Dendritic cell treated with granulocyte-macrophage colony-stimulating factor and Interleukin-4, amounts not matched to agents 40 ng/mL and 50 ng/mL, for 4 days (primary cell): ENCODE results near the gene GAGE12J.
"Not testable (repeated sequence)": the region's sequence is repeated elsewhere in the genome, so short reads cannot be mapped to it uniquely, and the experiment has no call there.

Experiments
- H3K27ac Mint-ChIP-seq: one replicate; pipeline ENCODE4 v1.8.0; 2022; ENCODE audit warnings: mild to moderate bottlenecking, mixed read lengths
- H3K27me3 Mint-ChIP-seq: one replicate; pipeline ENCODE4 v1.8.0; 2022; ENCODE audit warnings: mild to moderate bottlenecking, mixed read lengths
- H3K36me3 Mint-ChIP-seq: one replicate; pipeline ENCODE4 v1.8.0; 2022; ENCODE audit warnings: low read depth, mixed read lengths
- H3K4me1 Mint-ChIP-seq: one replicate; pipeline ENCODE4 v1.8.0; 2022; ENCODE audit warnings: low read depth, mixed read lengths
- H3K4me3 Mint-ChIP-seq: one replicate; pipeline ENCODE4 v1.8.0; 2022; ENCODE audit warnings: mild to moderate bottlenecking, moderate library complexity, mixed read lengths
- H3K9me3 Mint-ChIP-seq: one replicate; pipeline ENCODE4 v1.8.0; 2022; ENCODE audit warnings: mixed read lengths
- intact Hi-C: fragments of 100-400 bp; cut with micrococcal nuclease; formaldehyde crosslinking; loops from one replicate; pipeline ENCODE4 v1.15.0; 2022

GAGE12J gene

GRCh38 chrX:49321737-49322136 lies at the start of gene GAGE12J:
TSS of gene GAGE12J (plus strand) at chrX:49322037. CDS start at chrX:49323194, 1,157 bp downstream.
- H3K27ac Mint-ChIP-seq, H3K36me3 Mint-ChIP-seq, H3K9me3 Mint-ChIP-seq, intact Hi-C loops, H3K27me3 Mint-ChIP-seq, H3K4me1 Mint-ChIP-seq, H3K4me3 Mint-ChIP-seq: not testable (repeated sequence)

- Mint-ChIP-seq H3K27me3 (no peaks in the 10 kb centered on the region), H3K27ac (no peak overlapping the region), H3K4me3 (no peak overlapping the region), H3K36me3 (peaks cover 44% of the 10 kb centered on the region), H3K4me1 (peaks cover 60% of the 10 kb centered on the region), H3K9me3 (no peaks in the 10 kb centered on the region)
- intact Hi-C loops = no loop called here
Measured at GRCh38 chrX:49272421-49272820, 49.4 kb upstream of the GAGE12J start.

- Mint-ChIP-seq H3K36me3 (peaks cover 44% of the 10 kb centered on the region), H3K27me3 (no peaks in the 10 kb centered on the region), H3K4me1 (peaks cover 61% of the 10 kb centered on the region), H3K9me3 (no peaks in the 10 kb centered on the region), H3K4me3 (no peak overlapping the region), H3K27ac (no peak overlapping the region)
- intact Hi-C loops = no loop called here
Measured at GRCh38 chrX:49273181-49273727, 48.6 kb upstream of the GAGE12J start.

GRCh38 chrX:49276207-49276606 lies 45.6 kb upstream of the GAGE12J start:
- H3K4me3 Mint-ChIP-seq = no peak overlapping the region
- H3K9me3 Mint-ChIP-seq = no peaks in the 10 kb centered on the region
- peaks cover 46% of the 10 kb centered on the region for H3K4me1 Mint-ChIP-seq
- no peak overlapping the region for H3K27ac Mint-ChIP-seq
- peaks cover 32% of the 10 kb centered on the region for H3K36me3 Mint-ChIP-seq
- no peaks in the 10 kb centered on the region for H3K27me3 Mint-ChIP-seq
- intact Hi-C loops = no loop called here

- no peak overlapping the region for H3K4me3 Mint-ChIP-seq
- H3K27ac Mint-ChIP-seq = no peak overlapping the region
- intact Hi-C loops = no loop called here
- peaks cover 32% of the 10 kb centered on the region for H3K36me3 Mint-ChIP-seq
- no peaks in the 10 kb centered on the region for H3K27me3 Mint-ChIP-seq
- peaks cover 40% of the 10 kb centered on the region for H3K4me1 Mint-ChIP-seq
- H3K9me3 Mint-ChIP-seq = no peaks in the 10 kb centered on the region
Measured at GRCh38 chrX:49276671-49277534, 44.9 kb upstream of the GAGE12J start.

GRCh38 chrX:49277535-49277830 lies 44.4 kb upstream of the GAGE12J start:
- Mint-ChIP-seq H3K27ac (no peak overlapping the region), H3K4me1 (peaks cover 35% of the 10 kb centered on the region), H3K9me3 (no peaks in the 10 kb centered on the region), H3K4me3 (no peak overlapping the region), H3K27me3 (no peaks in the 10 kb centered on the region), H3K36me3 (peaks cover 38% of the 10 kb centered on the region)
- intact Hi-C loops = no loop called here

GRCh38 chrX:49278081-49278480 lies 43.8 kb upstream of the GAGE12J start:
- Mint-ChIP-seq H3K27ac (no peak overlapping the region), H3K4me3 (no peak overlapping the region), H3K4me1 (peaks cover 29% of the 10 kb centered on the region), H3K9me3 (no peaks in the 10 kb centered on the region), H3K27me3 (no peaks in the 10 kb centered on the region), H3K36me3 (peaks cover 41% of the 10 kb centered on the region)
- intact Hi-C loops = no loop called here

- no peak overlapping the region for H3K4me3 Mint-ChIP-seq
- H3K36me3 Mint-ChIP-seq = peaks cover 25% of the 10 kb centered on the region
- no peak overlapping the region for H3K27ac Mint-ChIP-seq
- H3K9me3 Mint-ChIP-seq = no peaks in the 10 kb centered on the region
- intact Hi-C loops = no loop called here
- H3K27me3 Mint-ChIP-seq = no peaks in the 10 kb centered on the region
- peaks cover 3% of the 10 kb centered on the region for H3K4me1 Mint-ChIP-seq
Measured at GRCh38 chrX:49282647-49283011, 39.2 kb upstream of the GAGE12J start.

- Mint-ChIP-seq H3K27me3 (no peaks in the 10 kb centered on the region), H3K4me1 (no peaks in the 10 kb centered on the region), H3K27ac (no peak overlapping the region), H3K36me3 (peaks cover 25% of the 10 kb centered on the region), H3K4me3 (no peak overlapping the region), H3K9me3 (no peaks in the 10 kb centered on the region)
- intact Hi-C loops = no loop called here
Measured at GRCh38 chrX:49284212-49284611, 37.6 kb upstream of the GAGE12J start.

GRCh38 chrX:49286136-49286535 lies 35.7 kb upstream of the GAGE12J start:
- peaks cover 2% of the 10 kb centered on the region for H3K27me3 Mint-ChIP-seq
- no peaks in the 10 kb centered on the region for H3K9me3 Mint-ChIP-seq
- intact Hi-C loops = no loop called here
- no peak overlapping the region for H3K4me3 Mint-ChIP-seq
- no peaks in the 10 kb centered on the region for H3K4me1 Mint-ChIP-seq
- peaks cover 25% of the 10 kb centered on the region for H3K36me3 Mint-ChIP-seq
- H3K27ac Mint-ChIP-seq = no peak overlapping the region

GRCh38 chrX:49286581-49286980 lies 35.3 kb upstream of the GAGE12J start:
- intact Hi-C loops = no loop called here
- Mint-ChIP-seq H3K27ac (no peak overlapping the region), H3K27me3 (peaks cover 4% of the 10 kb centered on the region), H3K4me1 (peaks cover under 1% of the 10 kb centered on the region), H3K4me3 (no peak overlapping the region), H3K36me3 (peaks cover 25% of the 10 kb centered on the region), H3K9me3 (no peaks in the 10 kb centered on the region)

- Mint-ChIP-seq H3K4me1 (peaks cover 10% of the 10 kb centered on the region), H3K4me3 (no peak overlapping the region), H3K27ac (no peak overlapping the region), H3K9me3 (no peaks in the 10 kb centered on the region), H3K36me3 (peaks cover 17% of the 10 kb centered on the region), H3K27me3 (peaks cover 7% of the 10 kb centered on the region)
- intact Hi-C loops = no loop called here
Measured at GRCh38 chrX:49287665-49288064, 34.2 kb upstream of the GAGE12J start.

- intact Hi-C loops = no loop called here
- Mint-ChIP-seq H3K9me3 (no peaks in the 10 kb centered on the region), H3K4me1 (peaks cover 10% of the 10 kb centered on the region), H3K4me3 (no peak overlapping the region), H3K27me3 (peaks cover 7% of the 10 kb centered on the region), H3K36me3 (peaks cover 10% of the 10 kb centered on the region), H3K27ac (no peak overlapping the region)
Measured at GRCh38 chrX:49290215-49290614, 31.6 kb upstream of the GAGE12J start.

GRCh38 chrX:49291615-49292337 lies 30.1 kb upstream of the GAGE12J start:
- H3K36me3 Mint-ChIP-seq = no peaks in the 10 kb centered on the region
- no peaks in the 10 kb centered on the region for H3K9me3 Mint-ChIP-seq
- peaks cover 7% of the 10 kb centered on the region for H3K27me3 Mint-ChIP-seq
- no peak overlapping the region for H3K4me3 Mint-ChIP-seq
- H3K4me1 Mint-ChIP-seq = peaks cover 10% of the 10 kb centered on the region
- intact Hi-C loops = loop anchor here (1.0 kb wide), 1 partner anchor 463 kb away; no protein-coding TSS in a partner anchor
- H3K27ac Mint-ChIP-seq = peak overlapping the region; percentile 4
